NCI-H128 (cell line): ENCODE measurements around the gene MAGEB3.

Source experiments
- DNase-seq: peaks from one replicate; lab custom pipeline; 2025; ENCODE audit not compliant: unreplicated experiment; lab: John Stamatoyannopoulos, UW

Gene MAGEB3

DNA sequence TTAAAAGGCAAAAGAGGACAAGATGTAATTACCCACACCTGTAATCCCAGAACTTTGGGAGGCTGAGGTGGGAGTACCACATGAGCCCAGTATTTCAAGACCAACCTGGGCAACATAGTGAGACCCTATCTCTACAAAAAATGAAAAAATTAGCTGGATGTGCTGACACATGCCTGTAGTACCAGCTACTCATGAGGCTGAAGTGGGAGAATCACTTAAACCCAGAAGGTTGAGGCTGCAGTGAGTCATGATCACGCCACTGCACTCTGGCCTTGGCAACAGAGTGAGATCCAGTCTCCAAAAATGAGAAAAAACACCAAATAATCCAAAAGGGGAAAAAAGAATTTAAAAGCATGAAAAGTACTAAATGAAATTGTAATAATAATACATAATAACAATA lies 47.9 kb downstream of the MAGEB3 start:
- no peak for DNase-seq

DNA sequence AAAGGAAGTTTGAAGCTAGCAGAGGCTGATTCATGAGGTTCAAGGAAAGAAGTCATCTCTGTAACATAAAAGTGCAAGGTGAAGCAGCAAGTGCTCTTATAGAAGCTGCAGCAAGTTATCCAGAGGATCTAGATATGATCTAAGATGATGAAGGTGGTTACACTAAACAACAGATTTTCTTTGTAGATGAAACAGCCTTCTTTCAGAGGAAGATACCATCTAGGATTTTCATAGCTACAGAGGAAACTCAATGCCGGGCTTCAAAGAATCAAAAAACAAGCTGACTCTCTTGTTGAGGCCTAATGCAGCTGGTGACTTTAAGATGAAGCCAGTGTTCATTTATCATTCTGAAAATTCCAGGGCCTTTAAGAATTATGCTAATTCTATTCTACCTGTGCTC lies 50.0 kb downstream of the MAGEB3 start:
- no peak for DNase-seq

- no peak for DNase-seq
These were observed 52.1 kb downstream of the MAGEB3 start for GRCh38 chrX:30282527-30282926.

DNA sequence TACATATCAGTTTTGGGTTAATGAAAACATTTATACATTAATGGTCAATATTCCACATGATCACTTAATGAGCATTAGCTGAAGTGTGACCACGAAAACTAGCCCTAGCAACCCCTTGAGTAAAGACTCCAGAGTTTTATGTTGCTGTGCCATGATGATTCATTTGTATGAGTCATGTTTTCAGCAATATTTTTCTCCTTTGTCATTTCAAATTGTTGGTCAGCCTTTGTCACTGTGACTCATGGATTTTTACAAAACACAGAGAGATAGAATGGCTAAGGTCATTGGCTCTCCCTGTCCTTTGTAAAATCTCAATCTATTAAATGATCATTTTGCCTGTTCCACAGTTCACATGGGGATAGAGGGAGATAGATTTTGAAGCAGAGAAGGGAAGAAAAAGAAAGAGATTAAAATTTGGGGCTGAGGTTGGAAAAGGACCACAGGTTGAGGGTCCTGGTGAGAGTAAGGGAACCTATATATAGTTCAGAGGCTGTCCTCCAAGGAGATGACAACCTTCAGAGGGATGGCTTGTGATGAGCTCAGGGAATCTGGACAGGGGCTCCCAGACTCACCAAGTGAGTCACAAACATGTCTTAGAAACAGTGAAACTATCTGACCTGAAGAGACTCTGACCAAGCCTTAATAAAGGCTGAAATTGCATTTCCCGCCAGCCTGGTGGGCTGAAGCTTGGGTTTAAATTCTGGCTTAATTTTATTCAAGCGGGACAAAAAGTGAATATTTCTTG lies 53.2 kb downstream of the MAGEB3 start:
- no peak for DNase-seq
